Measurements from ENCODE around the gene TMEM182.

Gene TMEM182

DNA sequence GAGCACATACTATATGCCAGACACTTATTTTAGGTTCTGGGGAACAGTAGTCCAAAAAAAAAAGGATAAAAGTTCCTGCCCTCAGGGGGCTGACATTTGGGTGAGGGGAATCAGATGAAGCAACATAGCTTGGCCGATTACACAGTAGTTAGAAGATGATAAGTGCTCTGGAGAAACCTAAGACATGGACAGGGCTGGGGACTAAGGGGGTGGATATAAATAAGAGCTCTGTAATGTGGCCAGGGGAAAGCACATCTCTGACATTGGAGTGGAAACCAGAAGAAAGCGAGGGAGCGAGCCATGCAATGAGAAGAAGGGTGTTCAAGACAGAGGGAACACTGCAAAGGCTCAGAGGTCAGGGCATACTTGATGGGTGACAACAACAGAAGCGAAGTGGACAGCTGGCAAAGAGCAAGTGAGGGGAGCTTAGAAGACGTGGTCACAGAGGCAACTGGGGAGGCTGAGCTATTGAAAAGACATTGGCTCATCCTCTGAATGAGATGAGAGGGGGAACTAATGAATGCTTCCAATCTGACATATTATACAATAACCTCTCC is 11.4 kb downstream of the TMEM182 start:
- no peak for DNase-seq (ENCODE audit: low read depth in 1 of 2, low spot score in 1 of 2)
- in situ Hi-C loops (cut with HindIII; ENCODE audit: low pct_unique_long_range_greater_than_20kb, low sequenced_read_pairs), result no loop called here
- no peak for TF ChIP-seq JUND (IDR thresholded peaks at IDR 0.05; ENCODE audit: low read depth)

DNA sequence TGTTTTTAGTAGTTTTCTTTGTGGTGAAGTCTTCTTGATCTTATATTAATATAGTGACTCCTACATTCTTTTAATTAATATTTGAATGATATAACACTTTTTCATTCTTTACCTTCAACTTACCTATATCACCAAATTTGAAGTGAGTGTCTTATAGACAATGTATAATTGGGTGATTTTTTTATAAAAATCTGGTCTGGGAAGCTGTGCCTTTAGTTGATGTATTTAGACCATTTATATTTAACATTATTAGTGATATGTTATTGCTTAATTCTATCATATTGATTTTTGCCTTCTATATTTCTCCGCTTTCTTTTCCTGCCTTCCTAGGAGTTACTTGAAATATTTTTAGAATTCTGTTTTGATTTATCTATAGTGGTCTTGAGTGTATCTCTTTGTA is 16.4 kb downstream of the TMEM182 start:
- in situ Hi-C loops (cut with HindIII; ENCODE audit: low pct_unique_long_range_greater_than_20kb, low sequenced_read_pairs), result no loop called here
- no peak for TF ChIP-seq JUND (IDR thresholded peaks at IDR 0.05; ENCODE audit: low read depth)
- no peak for DNase-seq (ENCODE audit: low read depth in 1 of 2, low spot score in 1 of 2)

DNA sequence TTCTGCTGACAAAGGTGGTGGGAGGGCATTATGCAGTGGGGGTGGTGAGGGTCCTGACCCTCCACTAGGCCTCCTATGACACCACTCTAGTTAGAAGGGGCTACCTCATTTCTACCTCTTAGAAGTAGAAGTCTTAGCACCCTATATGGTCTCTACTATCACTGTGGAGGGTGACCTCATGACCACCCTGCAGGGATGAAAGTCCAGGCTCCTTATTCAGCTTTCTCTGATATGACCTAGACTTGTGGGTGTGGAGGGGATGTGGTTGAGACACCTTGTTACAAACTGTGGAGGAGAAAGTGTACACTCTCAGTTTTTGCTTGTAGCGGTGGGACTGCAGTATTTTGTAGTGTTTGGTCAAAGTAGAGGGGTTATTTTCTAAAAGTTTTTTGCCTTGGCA is 18.6 kb downstream of the TMEM182 start:
- no peak for DNase-seq (ENCODE audit: low read depth in 1 of 2, low spot score in 1 of 2)
- TF ChIP-seq JUND (IDR thresholded peaks at IDR 0.05; ENCODE audit: low read depth), result no peak
- in situ Hi-C loops (cut with HindIII; ENCODE audit: low pct_unique_long_range_greater_than_20kb, low sequenced_read_pairs), result no loop called here

DNA sequence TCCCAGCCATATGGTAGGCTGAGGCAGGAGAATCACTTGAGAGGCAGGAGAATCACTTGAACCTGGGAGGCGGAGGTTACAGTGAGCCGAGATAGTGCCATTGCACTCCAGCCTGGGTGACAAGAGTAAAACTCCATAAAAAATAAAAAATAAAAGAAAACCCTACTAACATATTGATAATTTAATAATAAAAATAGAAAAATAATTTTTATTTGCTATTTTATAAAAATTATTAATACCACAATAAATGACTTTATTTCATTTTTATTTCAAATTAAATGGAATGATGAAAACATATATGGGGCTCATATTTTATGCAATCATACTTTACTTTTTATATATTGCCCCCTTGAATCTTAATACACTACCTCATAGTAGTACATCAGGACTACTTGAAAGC is 20.4 kb downstream of the TMEM182 start:
- no peak for DNase-seq (ENCODE audit: low read depth in 1 of 2, low spot score in 1 of 2)
- in situ Hi-C loops (cut with HindIII; ENCODE audit: low pct_unique_long_range_greater_than_20kb, low sequenced_read_pairs), result no loop called here
- no peak for TF ChIP-seq JUND (IDR thresholded peaks at IDR 0.05; ENCODE audit: low read depth)

DNA sequence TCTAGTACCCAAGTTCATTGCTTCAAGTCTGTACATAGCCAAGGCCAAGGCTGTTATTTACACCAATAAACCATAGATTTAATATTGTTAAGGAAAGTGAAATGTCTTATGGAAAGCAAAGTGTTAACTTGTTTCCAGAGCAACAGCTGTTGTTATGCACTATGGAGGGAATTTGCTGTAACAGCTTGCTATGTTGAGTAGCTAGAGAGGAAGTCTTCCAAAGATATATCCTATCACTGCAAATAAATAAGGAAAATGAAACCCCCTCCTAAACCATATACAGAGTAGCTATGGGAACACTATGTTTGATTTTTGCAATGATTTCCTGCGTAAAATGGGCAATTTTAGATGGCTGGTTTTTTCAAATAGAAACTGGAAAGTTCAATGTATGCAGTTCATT is 21.1 kb downstream of the TMEM182 start:
- no peak for TF ChIP-seq JUND (IDR thresholded peaks at IDR 0.05; ENCODE audit: low read depth)
- in situ Hi-C loops (cut with HindIII; ENCODE audit: low pct_unique_long_range_greater_than_20kb, low sequenced_read_pairs), result no loop called here
- no peak for DNase-seq (ENCODE audit: low read depth in 1 of 2, low spot score in 1 of 2)

DNA sequence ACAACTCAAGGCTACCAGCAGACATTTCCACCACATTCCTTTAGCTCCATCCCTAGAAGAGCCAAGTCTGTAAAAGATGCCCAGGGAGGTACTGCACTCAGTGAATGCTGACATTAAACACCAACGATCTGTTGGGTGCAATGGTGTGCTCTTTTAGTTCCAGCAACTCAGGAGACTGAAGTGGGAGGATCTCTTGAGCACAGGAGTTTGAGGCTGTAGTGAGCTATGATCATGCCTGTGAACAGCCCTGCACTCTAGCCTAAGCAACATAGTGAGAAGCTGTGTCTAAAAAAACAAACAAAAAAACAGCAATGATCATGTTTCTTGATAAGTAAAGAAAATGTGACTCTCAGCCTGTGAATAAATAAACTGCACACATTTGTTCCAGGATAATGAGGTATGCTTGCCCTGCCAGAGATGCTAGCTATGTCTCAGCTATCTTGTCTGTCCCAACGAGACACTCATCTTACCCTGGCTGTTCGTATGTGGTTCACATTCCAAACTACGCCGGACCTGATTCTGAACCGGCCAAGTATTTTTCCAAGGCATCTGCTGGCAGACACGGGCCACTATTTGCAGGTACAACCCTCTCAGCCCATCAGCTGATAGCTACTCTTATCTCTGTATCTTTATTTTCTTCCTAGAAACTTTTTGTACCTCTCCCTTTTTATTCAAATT is 21.8 kb downstream of the TMEM182 start:
- DNase-seq (ENCODE audit: low read depth in 1 of 2, low spot score in 1 of 2), result no peak
- in situ Hi-C loops (cut with HindIII; ENCODE audit: low pct_unique_long_range_greater_than_20kb, low sequenced_read_pairs), result no loop called here
- no peak for TF ChIP-seq JUND (IDR thresholded peaks at IDR 0.05; ENCODE audit: low read depth)

DNA sequence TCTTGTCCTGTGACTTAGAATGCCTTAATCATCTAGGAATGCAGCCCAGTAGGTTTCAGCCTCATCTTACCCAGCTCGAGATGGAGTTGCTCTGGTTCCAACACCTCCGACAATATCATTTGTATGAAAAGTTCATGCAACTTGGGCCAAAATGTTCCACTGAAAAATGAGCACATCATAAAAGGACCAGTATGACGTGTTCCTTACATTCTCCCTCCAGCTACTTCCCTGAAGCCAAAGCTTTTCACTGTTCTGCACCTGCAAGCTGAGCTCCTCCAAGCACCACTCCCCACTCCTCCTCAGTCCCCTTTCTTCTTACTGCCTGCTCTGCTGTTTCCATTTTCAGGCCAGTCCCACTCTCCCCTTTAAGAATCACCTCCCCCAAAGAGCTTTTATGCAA is 23.1 kb downstream of the TMEM182 start:
- in situ Hi-C loops (cut with HindIII; ENCODE audit: low pct_unique_long_range_greater_than_20kb, low sequenced_read_pairs), result no loop called here
- no peak for DNase-seq (ENCODE audit: low read depth in 1 of 2, low spot score in 1 of 2)
- TF ChIP-seq JUND (IDR thresholded peaks at IDR 0.05; ENCODE audit: low read depth), result no peak

DNA sequence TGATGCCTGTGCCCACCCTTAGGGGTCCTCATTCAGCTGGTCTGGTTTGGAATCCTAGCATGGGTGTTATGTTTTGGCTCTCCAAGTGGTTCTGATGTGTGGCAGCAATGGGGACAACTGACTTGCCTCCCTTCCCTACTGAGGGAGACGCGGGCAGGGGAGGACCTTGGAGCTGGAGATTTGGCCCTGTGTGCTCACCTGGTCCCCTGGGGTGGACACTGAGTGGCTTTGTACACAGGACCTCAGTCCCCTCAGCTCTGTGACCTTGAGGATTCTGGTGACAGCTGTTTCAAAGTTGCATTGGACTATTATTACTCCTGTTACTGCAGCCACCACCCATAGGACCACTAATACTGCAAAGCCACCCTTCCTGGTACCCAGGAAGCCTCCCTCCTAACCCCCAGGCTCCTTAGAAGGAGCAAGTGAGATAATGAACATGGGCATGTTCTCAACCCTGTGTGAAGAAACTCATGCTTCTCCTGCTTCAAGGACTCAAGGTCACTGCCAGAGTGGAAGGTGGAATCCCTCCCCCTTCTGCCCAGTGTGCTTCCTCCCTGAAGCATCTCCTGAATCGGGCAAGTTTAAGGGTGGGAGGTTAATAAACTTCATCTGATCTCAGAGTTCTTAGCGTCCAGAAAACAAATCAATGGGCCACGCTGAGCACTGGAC is 26.5 kb downstream of the TMEM182 start:
- TF ChIP-seq JUND (IDR thresholded peaks at IDR 0.05; ENCODE audit: low read depth), result no peak
- no peak for DNase-seq (ENCODE audit: low read depth in 1 of 2, low spot score in 1 of 2)
- in situ Hi-C loops (cut with HindIII; ENCODE audit: low pct_unique_long_range_greater_than_20kb, low sequenced_read_pairs), result no loop called here

DNA sequence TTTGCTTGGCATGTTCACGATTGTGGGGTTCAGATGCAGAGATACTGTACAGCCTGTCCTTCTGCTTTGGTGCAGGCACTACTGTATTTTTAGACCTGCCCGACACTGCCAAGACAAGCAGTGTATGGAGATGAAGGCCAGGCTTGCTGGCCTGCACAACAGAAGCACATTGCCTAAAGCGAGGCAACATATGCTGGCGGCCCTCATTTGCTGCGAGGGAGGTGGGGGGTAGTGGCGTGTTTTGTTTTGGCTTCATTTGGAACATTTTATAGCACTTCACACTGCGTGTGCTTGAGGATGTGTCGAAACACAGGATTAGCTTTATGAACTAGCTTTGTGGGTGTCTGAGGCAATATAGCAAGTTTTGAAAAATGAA is 27.0 kb downstream of the TMEM182 start:
- no peak for TF ChIP-seq JUND (IDR thresholded peaks at IDR 0.05; ENCODE audit: low read depth)
- no peak for DNase-seq (ENCODE audit: low read depth in 1 of 2, low spot score in 1 of 2)
- in situ Hi-C loops (cut with HindIII; ENCODE audit: low pct_unique_long_range_greater_than_20kb, low sequenced_read_pairs), result no loop called here

DNA sequence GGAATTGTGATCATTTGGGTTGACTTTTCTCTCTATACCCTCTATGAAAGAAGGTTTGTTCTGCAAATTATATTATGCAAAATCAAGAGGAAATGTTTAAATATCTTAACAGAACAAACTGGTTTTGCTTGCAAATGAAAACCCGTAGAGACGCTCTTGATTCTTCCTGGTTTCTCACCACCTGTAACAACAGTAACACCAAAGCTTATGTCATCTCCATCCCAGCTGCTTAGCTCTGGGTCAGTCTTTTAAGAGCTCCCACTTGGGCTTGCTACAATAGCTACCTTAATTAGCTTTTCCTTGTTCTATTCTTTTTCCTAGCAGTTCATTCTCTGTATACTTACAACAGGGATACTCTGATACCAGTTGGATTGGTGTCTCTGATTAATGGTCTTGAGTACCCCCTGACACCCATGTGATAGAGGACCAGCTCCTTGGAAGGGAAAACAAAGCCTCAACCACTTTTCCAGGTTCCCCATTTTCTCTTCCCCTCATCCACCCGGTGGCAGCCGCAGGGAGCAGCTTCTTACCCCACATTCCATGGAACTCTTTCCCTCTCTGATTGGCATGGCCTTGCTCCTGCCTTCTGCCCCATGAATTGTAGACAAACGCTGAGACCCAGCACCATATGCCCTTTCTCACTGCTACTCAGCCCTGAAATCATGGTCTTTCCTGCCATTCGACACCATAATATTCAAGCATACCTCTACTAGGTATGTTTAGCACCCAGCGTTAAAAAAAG is 27.7 kb downstream of the TMEM182 start:
- peak in 1 of 2 experiments; percentile 17 for DNase-seq (ENCODE audit: low read depth in 1 of 2, low spot score in 1 of 2)
- no peak for TF ChIP-seq JUND (IDR thresholded peaks at IDR 0.05; ENCODE audit: low read depth)
- in situ Hi-C loops (cut with HindIII; ENCODE audit: low pct_unique_long_range_greater_than_20kb, low sequenced_read_pairs), result no loop called here

DNA sequence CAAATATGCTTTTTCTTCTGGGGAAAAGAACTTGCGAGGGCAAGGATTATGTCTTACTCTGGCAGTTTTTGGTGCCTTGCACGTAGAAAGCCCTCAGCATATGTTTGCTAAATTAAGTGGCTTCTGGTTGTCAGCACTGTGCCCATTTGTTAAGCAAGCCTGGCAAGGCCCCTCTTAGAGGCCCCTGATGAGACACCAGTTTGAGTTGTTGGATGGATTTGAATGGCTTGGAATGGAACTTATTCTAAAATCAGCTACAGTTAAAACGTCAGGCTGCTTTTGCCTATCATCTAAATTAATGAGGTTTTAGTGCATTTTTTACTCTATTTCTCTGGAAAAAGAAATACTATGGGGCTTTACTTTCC is 28.2 kb downstream of the TMEM182 start:
- TF ChIP-seq JUND (IDR thresholded peaks at IDR 0.05; ENCODE audit: low read depth), result no peak
- in situ Hi-C loops (cut with HindIII; ENCODE audit: low pct_unique_long_range_greater_than_20kb, low sequenced_read_pairs), result no loop called here
- DNase-seq (ENCODE audit: low read depth in 1 of 2, low spot score in 1 of 2), result no peak

DNA sequence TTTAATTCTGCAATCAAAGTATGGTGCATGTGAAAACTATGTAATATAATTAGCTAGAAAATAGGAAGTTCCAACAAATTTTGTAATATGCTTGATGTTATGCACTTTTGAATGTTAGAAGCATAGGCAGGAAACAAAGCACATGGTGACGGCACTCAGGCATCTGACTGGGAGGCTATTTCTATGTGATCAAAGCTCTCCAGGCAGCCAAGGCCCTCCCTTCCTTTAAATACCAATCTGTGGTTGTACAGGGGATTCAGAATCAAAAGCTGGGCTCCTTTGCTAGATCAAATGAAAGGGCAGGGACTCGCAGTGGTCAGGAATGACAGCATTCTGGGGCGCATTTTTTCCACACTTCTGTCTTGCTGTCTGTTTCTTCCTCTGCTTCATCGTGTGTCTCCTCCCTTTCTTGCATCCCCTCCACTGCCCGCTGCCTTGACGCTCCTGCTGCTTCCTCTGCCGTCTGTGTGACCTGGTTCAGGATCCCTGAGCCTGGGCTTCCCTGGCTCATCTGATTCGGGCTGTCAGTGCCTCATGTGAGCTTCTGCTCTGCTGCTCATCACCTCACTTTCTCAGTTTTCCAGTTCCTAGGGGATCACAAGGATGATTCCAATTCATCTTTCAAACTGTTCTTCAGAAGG is 30.9 kb downstream of the TMEM182 start:
- in situ Hi-C loops (cut with HindIII; ENCODE audit: low pct_unique_long_range_greater_than_20kb, low sequenced_read_pairs), result no loop called here
- no peak for TF ChIP-seq JUND (IDR thresholded peaks at IDR 0.05; ENCODE audit: low read depth)
- DNase-seq (ENCODE audit: low read depth in 1 of 2, low spot score in 1 of 2), result no peak

DNA sequence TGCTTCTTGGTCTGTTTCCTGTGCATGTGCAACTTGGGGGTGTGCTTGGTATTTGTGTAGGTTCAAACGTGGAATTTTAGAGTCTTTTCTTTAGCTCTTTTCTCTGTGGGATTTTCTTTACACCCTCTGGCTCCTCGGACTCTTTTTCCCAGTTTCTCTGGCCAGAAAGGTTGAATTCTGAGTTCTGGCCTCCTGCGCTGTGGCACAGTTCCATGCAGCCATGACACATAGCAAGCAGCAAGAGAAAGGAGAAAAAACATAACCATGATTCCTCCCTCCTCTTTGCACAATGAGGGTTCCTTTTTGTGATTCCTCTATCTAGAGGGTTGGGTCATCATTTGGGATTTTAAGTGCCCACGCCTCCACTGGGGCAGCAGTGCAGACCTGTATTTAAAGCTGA is 33.8 kb downstream of the TMEM182 start:
- no peak for DNase-seq (ENCODE audit: low read depth in 1 of 2, low spot score in 1 of 2)
- TF ChIP-seq JUND (IDR thresholded peaks at IDR 0.05; ENCODE audit: low read depth), result no peak
- in situ Hi-C loops (cut with HindIII; ENCODE audit: low pct_unique_long_range_greater_than_20kb, low sequenced_read_pairs), result no loop called here

Measured in T47D (cell line).